Mucosa of rectum (tissue), 2 donors: ENCODE results near the gene GGA1.
"Not testable (repeated sequence)": the region's sequence is repeated elsewhere in the genome, so short reads cannot be mapped to it uniquely, and the experiment has no call there.

Experiments
- H3K27ac ChIP-seq, 2 donors: one replicate each; pipeline ENCODE4 v1.7.0; 2013; ENCODE audit warnings: inconsistent platforms in 2 of 2, low read depth in 2 of 2, low read length in 2 of 2
- H3K27me3 ChIP-seq, 2 donors: one replicate each; pipeline ENCODE4 v1.7.0; 2013; ENCODE audit warnings: low read length in 2 of 2; ENCODE audit not compliant: control insufficient read depth in 2 of 2, insufficient read depth in 2 of 2
- H3K36me3 ChIP-seq, 2 donors: one replicate each; pipeline ENCODE4 v1.7.0; 2013; ENCODE audit warnings: low read length in 2 of 2; ENCODE audit not compliant: control insufficient read depth in 2 of 2, insufficient read depth in 2 of 2
- H3K4me1 ChIP-seq, 2 donors: one replicate each; pipeline ENCODE4 v1.7.0; 2013; ENCODE audit warnings: low read length in 2 of 2, mild to moderate bottlenecking in 1 of 2; ENCODE audit not compliant: control insufficient read depth in 2 of 2, insufficient read depth in 2 of 2
- H3K4me3 ChIP-seq, 2 donors: one replicate each; pipeline ENCODE4 v1.7.0; 2013; ENCODE audit warnings: low read length in 2 of 2
- H3K9ac ChIP-seq, 2 donors: one replicate each; pipeline ENCODE4 v1.7.0; 2013; ENCODE audit warnings: low read length in 2 of 2, low read depth in 1 of 2, mild to moderate bottlenecking in 1 of 2
- H3K9me3 ChIP-seq, 2 donors: one replicate each; pipeline ENCODE4 v1.7.0; 2013; ENCODE audit warnings: low read length in 2 of 2; ENCODE audit not compliant: control insufficient read depth in 2 of 2
- donor health status: healthy.
- donor health status: Normal muscosa, but diverticular disease.

The GGA1 gene

DNA sequence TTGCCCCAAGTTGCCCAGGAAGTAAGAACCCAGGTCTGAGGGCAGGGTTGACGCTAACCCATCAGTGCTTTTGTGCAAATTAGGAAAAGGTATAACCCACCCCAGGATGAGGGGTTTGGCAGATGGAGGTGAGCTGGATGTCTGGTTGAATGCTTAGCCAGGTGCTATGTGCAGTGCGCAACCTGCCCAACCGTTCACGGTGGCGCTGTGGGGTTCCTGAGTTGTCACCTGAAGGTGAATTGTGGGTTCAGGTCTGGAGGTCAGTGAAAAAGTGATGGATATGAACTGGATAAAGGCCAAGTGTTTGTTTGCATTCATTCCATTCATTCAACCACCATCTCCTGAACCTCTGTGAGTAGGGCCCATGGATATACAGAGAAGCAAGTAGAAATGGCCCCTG, 14.4 kb upstream of the GGA1 start:
- no peak overlapping the region for H3K27ac ChIP-seq
- H3K4me1 ChIP-seq = peaks cover 6 to 8% of the 10 kb centered on the region in 2 donors

DNA sequence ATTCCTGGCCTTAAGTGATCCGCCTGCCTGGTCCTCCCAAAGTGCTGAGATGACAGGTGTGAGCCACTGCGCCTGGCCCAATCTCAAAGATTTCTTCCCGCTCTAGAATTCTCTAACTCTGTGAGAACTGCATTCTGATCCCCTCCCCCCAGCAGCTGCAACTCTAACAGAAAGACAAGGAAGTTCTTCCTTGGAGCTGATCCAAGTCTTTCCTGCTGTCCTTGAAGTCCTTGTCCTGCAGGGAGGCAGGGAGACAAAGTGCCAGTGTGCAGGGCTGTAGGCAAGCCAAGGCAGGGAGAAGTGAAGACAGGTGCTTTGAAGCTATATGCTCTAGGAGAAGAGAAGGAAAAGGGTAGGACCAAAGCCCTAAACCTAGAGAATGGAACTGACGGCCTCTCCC, 9.5 kb upstream of the GGA1 start:
- no peaks in the 10 kb centered on the region for H3K9me3 ChIP-seq
- H3K27me3 ChIP-seq = no peaks in the 10 kb centered on the region
- H3K4me3 ChIP-seq = peak overlapping the region in 1 of 2 donors; percentile 17
- H3K4me1 ChIP-seq = peaks cover 6 to 11% of the 10 kb centered on the region in 2 donors
- no peak overlapping the region for H3K9ac ChIP-seq
- H3K27ac ChIP-seq = peak overlapping the region; percentile 68
- no peaks in the 10 kb centered on the region for H3K36me3 ChIP-seq

More for the DNA sequence above, 14.4 kb upstream of the GGA1 start:
- no peaks in the 10 kb centered on the region for H3K27me3 ChIP-seq
- no peaks in the 10 kb centered on the region for H3K36me3 ChIP-seq
- H3K9me3 ChIP-seq = no peaks in the 10 kb centered on the region
- H3K9ac ChIP-seq = no peak overlapping the region
- H3K4me3 ChIP-seq = no peak overlapping the region

DNA sequence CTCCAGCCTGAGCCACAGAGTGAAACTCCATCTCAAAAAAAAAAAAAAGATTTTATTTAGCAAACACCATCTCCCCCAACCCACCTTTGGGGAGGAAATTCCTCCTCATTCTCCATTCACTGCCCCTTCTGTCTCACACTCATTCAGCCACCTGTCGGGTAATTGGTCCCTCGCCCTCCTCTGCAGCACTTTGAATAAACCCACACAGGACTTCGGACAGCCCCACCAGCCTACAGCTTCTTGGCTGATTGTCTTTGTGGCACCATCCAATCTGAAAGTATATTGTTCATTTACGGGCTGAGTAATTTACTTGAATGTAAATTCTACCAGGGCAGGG, 7.5 kb upstream of the GGA1 start:
- H3K4me1 ChIP-seq = peaks cover 10 to 15% of the 10 kb centered on the region in 2 donors
- peak overlapping the region; percentile 19 to 50 for H3K4me3 ChIP-seq
- H3K27ac ChIP-seq = peak overlapping the region; percentile 77 to 79
- no peaks in the 10 kb centered on the region for H3K27me3 ChIP-seq
- H3K9ac ChIP-seq = peak overlapping the region; percentile 56 to 68
- no peaks in the 10 kb centered on the region for H3K36me3 ChIP-seq
- no peaks in the 10 kb centered on the region for H3K9me3 ChIP-seq

DNA sequence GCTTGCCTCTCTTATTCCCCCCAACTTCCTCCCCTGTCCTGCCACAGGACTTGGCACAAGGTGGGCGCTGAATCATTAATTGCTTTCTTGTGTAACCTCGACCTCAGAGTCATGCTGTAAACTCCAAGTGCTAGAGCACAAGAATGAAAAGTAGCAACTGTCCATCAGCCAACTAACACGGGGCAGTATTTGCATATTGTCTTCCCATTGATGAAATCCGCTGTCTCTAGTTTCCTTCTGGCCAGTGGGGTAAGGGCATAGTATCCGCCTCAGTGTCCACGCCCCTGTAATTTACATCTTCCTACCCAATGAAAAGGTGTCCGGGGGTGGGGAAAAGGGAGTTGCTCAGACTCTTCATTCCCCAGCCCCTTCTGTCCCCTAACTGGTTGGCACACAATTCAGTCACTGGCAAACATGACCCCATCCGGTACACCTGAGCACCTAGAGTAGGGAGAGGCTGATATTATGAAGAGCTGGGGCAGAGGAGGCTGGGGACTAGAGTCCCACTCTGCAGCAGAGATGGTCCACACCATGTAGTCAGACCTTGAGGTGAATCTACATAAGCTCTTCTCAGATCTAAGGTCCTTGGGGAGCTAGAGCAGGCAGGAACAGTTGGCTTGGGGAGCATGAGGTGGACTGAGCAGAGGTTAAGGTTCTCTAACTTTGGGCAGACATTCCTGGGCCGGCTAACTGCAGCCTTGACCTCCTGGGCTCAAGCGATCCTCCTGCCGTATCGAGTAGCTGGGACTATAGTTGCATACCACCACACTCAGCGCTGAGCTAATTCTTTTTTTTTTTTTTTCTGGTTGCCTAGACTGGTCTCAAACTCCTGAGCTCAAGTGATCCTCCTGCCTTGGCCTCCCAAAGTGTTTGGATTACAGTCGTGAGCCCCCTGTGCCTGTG, 6.8 kb upstream of the GGA1 start:
- Histone ChIP-seq H3K9me3 (no peaks in the 10 kb centered on the region), H3K27me3 (no peaks in the 10 kb centered on the region), H3K4me3 (peak overlapping the region; percentile 19 to 50), H3K27ac (peak overlapping the region; percentile 77 to 79), H3K4me1 (peaks cover 12 to 15% of the 10 kb centered on the region in 2 donors), H3K9ac (peak overlapping the region; percentile 56 to 68), H3K36me3 (no peaks in the 10 kb centered on the region)

DNA sequence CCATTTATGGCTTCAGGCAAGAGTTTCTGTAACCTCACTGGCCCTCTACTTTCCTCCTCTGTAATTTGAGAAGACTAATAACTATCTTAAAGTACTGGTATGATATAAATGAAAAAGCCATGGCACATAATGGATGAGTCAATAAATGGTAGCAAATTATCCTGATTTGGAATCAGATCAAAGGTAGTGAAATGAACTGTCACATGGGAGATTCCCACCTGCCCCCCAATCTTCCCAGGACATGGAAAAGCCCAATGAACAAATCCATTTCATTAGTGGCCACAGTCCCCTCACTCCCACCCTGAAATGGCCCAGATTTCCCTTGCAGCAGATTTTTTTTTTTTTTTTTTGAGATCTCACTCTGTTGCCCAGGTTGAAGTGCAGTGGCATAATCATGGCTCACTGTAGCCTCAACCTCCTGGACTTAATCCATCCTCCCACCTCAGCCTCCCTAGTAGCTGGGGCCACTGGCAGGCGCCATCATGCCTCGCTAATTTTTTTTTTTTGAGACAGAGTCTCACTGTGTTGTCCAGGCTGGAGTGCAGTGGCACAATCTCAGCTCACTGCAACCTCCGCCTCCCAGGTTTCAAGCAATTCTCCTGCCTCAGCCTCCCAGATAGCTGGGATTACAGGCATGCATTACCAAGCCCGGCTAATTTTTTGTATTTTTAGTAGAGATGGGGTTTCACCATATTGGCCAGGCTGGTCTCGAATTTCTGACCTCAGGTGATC, 5.9 kb upstream of the GGA1 start:
- H3K27ac ChIP-seq = peak overlapping the region; percentile 77 to 79

DNA sequence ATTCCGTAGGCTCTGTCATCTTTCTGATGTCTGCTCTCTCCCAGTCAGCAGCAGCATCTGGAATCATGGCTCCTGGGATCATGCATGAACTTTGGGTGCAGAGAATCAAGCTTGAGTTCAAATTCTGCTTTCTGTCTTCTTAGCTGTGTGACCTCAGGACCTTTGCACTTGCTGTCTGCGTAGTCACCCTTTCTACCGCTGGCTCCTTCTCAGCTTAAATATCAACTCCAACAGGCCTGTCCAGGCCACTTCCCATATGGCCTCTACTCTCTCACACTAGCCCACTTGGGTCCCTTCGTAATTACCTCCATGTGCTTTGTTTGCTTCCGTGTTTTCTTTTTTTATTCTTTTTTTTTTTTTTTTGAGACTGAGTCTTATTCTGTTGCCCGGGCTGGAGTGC, 4.6 kb upstream of the GGA1 start:
- Histone ChIP-seq H3K27me3 (no peaks in the 10 kb centered on the region), H3K9me3 (no peaks in the 10 kb centered on the region), H3K27ac (no peak overlapping the region), H3K4me3 (no peak overlapping the region), H3K36me3 (no peaks in the 10 kb centered on the region), H3K9ac (no peak overlapping the region), H3K4me1 (peaks cover 15 to 20% of the 10 kb centered on the region in 2 donors)

More for the DNA sequence above, 5.9 kb upstream of the GGA1 start:
- H3K9me3 ChIP-seq, H3K27me3 ChIP-seq, H3K9ac ChIP-seq, H3K36me3 ChIP-seq, H3K4me3 ChIP-seq: not testable (repeated sequence)
- H3K4me1 ChIP-seq = peaks cover 15 to 17% of the 10 kb centered on the region in 2 donors

DNA sequence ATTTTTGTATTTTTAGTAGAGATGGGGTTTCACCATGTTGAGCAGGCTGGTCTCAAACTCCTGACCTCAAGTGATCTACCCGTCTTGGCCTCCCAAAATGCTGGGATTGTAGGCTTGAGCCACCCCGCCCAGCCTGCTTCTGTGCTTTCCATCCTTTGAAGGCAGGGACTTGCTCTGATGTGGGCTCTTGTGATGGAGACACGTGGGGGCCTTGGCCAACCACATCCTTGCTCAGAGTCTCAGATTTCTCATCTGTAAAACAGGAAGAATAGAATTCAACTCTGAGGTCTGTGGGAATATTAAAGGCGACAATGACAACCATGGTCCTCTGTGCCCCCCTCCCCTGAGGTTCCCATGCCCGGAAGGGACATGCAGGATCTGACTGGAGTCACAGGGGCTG, 3.8 kb upstream of the GGA1 start:
- H3K4me1 ChIP-seq = peaks cover 19 to 27% of the 10 kb centered on the region in 2 donors
- H3K4me3 ChIP-seq = no peak overlapping the region
- H3K9ac ChIP-seq = no peak overlapping the region
- no peaks in the 10 kb centered on the region for H3K27me3 ChIP-seq
- H3K36me3 ChIP-seq = no peaks in the 10 kb centered on the region
- no peak overlapping the region for H3K27ac ChIP-seq
- no peaks in the 10 kb centered on the region for H3K9me3 ChIP-seq

DNA sequence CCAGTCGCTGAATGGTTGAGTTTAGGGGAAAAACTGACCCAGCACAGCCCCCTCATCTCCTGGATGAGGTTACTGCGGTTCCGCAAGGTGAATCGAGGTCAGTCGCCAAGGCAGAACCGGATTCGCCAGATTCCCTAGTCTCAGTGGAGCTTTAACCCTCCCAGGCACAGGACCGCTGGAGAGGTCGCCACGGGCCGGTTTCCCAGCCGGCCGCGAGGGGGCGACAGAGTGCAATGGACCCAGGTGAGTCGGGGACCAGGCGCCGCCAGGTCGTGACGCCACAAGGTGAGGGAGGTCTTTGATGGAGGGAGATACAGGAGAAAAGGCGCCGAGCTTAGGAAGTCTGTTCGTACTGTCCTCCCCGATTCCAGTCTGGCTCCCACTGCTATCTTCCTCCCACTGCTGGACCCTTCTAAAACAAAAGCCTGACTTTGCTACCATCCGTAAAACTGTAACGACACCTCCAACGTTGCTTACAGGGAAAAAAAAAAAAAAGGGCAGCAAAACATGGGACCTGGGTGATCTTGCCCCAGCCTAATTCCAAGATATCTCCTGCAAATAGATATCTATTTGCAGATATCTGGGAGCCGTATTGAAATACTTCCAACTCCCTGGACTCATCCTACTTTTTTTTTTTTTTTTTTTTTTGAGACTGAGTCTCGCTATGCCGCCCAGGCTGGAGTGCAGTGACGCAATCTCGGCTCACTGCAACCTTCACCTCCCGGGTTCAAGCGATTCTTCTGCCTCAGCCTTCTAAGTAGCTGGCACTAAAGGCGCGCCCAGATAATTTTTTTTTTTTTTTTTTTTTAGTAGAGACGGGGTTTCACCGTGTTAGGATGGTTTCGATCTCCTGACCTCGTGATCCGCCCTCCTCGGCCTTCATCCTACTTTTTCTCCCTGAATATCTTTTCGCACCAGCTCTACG, 1.4 kb upstream of the GGA1 start:
- Histone ChIP-seq H3K9me3 (no peaks in the 10 kb centered on the region), H3K27ac (peak overlapping the region; percentile 95), H3K4me1 (peaks cover 20 to 36% of the 10 kb centered on the region in 2 donors), H3K9ac (peak overlapping the region; percentile 43 to 61), H3K4me3 (peak overlapping the region; percentile 76 to 79), H3K36me3 (no peaks in the 10 kb centered on the region), H3K27me3 (no peaks in the 10 kb centered on the region)

DNA sequence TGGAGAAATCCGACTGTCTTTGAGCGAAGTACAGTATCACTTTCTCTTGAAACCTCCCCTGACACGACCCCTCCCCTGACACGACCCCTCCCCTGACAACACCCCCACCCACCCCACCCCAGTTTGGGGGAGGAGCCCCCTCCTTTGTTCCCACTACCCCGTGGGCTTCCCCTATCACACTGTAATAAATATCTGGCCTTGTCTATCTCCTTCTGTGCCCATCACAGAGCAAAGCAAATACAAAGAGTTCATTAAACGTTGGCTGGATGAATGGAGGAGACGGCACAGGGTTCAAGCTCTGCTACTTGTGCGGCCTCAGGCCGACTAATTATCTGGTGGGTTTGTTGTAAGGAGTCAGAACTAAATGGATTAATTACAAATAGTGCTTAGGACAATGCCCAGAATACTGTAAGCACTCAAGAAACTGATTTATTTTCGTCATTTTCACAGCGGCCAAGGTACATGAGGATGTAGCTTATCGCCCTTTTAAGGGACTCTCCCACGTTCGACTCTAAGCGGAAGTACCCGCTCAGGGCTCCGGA, 628 bp upstream of the GGA1 start:
- H3K27me3 ChIP-seq = no peaks in the 10 kb centered on the region
- peak overlapping the region; percentile 95 for H3K27ac ChIP-seq

More for the DNA sequence above, 628 bp upstream of the GGA1 start:
- H3K9ac ChIP-seq = peak overlapping the region; percentile 49 to 82
- peaks cover 20 to 34% of the 10 kb centered on the region in 2 donors for H3K4me1 ChIP-seq
- H3K4me3 ChIP-seq = peak overlapping the region; percentile 76 to 79
- H3K36me3 ChIP-seq = no peaks in the 10 kb centered on the region
- no peaks in the 10 kb centered on the region for H3K9me3 ChIP-seq
